GM12891 (cell line): ENCODE measurements around the gene DLG5.
A peak's percentile ranks its signal among the peaks of the same experiment; 100 is the strongest.

Experiments used
- DNase-seq: peaks from one replicate; pipeline ENCODE4 v3.0.0; 2011; ENCODE audit warnings: low spot score; ENCODE audit not compliant: insufficient read length
- FAIRE-seq: peaks from 2 replicates; lab custom pipeline; 2011; peaks lifted over from hg19 to GRCh38; lab: Jason Lieb, UNC
- PAX5 ChIP-seq: IDR thresholded peaks from 2 replicates; pipeline ENCODE4 v1.6.1; 2011; ENCODE audit warnings: low read length, moderate library complexity, mild to moderate bottlenecking; ENCODE audit not compliant: insufficient read depth, severe bottlenecking
- POLR2A ChIP-seq: IDR thresholded peaks from 2 replicates; pipeline ENCODE4 v1.6.1; 2011; ENCODE audit warnings: low read depth, low read length, control low read depth
- POLR2AphosphoS5 ChIP-seq: IDR thresholded peaks from 2 replicates; pipeline ENCODE4 v1.6.1; 2011; ENCODE audit warnings: low read depth, low read length, control low read depth
- POU2F2 ChIP-seq: IDR thresholded peaks from 2 replicates; pipeline ENCODE4 v1.6.1; 2011; ENCODE audit warnings: low read depth, mild to moderate bottlenecking, control low read depth, low read length, moderate library complexity
- SPI1 ChIP-seq: IDR thresholded peaks from 2 replicates; pipeline ENCODE4 v1.6.1; 2011; ENCODE audit warnings: low read depth, low read length, control low read depth
- TAF1 ChIP-seq: IDR thresholded peaks from 2 replicates; pipeline ENCODE4 v1.6.1; 2011; ENCODE audit warnings: low read depth, low read length, control low read depth

DLG5 gene

DNA sequence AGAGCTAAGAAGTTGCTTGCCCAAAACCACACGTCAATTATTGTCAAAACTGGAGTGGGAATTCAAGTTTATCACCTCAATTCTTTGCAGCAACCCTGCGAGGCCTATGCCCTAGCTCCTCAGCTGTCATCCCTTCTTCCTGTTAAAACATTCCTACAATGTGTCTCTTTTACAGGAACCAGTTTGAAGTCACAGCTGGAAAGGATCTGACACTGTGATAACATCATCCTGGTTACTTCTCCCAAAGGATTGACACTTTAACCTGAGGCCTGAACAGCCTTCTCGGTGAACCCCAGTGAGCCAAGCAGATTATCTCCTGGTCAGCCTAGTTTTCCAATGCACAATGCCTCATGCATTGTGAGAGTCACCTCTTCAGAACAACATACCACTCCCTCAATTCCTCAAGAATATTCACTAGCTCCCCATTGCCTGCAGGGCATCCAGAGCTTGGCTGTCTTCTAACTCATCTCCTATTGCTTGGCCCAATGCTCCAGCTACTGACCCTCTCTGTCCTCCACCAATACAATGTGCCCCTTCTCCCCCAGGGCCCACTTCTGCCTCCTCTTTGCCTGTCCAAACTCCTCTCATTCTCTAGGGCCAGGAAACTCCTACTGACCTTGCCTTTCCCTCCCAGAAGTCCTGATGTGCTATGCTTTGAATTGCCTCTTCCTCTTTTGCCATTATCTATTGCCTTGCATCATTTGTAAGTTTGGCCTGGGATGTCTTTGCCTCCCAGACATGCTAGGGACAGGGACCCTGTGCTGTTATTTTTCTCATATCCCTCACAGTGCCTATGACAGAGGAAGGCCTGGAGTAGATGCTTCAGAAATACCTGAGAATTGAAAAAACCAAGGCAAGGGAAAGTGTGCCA is 10.4 kb upstream of the DLG5 start:
- DNase-seq: no peak
- FAIRE-seq: no peak
- TF ChIP-seq TAF1: no peak
- TF ChIP-seq POLR2A: no peak
- no peak for TF ChIP-seq SPI1
- no peak for TF ChIP-seq POU2F2
- no peak for TF ChIP-seq POLR2AphosphoS5
- TF ChIP-seq PAX5: no peak

DNA sequence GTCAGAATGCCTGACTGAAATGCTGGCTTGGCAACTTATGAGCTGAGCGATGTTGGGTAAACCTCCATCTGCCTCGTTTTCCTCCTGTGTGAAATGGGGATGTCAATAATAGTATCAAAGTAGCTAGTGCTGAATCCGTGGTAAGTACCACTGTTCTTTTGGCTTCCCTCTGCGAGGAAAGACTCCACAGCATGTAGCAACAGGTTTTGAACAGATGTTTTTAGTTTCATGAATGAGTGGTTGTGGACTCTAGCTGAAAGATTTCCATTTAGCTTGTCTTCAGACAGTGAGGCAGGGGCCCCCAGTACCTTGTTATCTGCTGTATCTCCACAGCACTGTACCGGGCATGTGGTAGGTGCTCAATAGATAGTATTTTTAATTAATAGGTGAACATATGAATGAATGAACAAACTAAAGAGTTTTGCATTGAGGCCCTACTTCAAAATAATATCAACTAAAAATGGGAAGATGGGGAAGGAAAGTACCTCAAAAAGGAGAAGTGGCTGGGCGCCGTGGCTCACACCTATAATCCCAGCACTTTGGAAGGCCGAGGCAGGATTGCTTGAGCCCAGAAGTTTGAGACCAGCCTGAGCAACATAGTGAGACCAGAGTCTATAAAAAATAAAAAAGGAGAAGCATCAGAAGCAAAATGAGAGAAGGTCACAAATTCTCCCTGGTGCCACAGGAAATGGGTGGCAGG is 5.6 kb upstream of the DLG5 start:
- FAIRE-seq (no peak), DNase-seq (no peak)

DNA sequence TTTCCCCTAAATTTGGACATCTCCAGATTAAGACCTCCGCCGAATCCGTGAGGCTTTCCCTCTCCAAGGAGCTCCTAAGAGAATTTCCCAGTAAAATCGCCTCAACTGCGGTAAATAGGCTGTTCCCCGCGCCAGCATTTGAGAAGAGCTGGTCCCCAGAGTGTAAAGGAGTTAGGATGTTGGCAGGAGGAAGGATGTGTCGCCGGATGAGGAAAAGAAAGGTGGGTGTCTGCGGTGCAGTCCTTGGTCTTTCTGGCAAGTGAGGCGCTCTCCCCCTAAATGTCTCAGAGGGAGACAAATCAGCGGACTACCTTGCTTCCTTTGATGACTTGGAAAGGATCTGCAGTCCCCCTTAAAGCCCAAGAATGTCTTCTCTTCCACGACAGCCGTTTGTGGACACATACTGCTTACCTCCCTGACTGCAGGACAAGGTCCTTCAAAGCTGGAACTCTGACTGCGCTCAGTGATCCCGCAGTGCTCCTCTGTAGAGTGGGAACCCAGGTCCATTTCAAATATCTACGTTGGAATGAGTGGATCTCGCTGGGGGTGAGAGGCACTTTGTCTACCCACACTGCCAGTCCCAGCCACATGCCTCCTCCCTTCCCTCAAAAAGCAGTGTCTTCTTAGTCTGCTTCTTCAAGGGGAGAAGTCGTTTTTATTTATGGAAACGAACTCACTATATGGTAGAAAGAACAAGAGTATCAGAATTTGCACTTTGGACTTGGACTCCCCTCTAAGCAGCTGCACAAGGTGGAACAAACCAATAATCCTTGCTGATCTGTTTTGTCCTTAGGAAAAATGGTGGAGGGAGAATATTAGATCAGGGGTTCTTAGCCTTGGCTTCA is 1.1 kb upstream of the DLG5 start:
- no peak for DNase-seq
- no peak for FAIRE-seq
- TF ChIP-seq TAF1 (no peak), POU2F2 (no peak), POLR2A (no peak), SPI1 (no peak), POLR2AphosphoS5 (no peak), PAX5 (no peak)

More for the DNA sequence above, 5.6 kb upstream of the DLG5 start:
- no peak for TF ChIP-seq POU2F2
- TF ChIP-seq POLR2AphosphoS5: no peak
- TF ChIP-seq TAF1: no peak
- 0 out of 2 replicates have a peak, but pooled peaks have one; percentile 21 for TF ChIP-seq SPI1
- TF ChIP-seq PAX5: no peak
- TF ChIP-seq POLR2A: no peak

DNA sequence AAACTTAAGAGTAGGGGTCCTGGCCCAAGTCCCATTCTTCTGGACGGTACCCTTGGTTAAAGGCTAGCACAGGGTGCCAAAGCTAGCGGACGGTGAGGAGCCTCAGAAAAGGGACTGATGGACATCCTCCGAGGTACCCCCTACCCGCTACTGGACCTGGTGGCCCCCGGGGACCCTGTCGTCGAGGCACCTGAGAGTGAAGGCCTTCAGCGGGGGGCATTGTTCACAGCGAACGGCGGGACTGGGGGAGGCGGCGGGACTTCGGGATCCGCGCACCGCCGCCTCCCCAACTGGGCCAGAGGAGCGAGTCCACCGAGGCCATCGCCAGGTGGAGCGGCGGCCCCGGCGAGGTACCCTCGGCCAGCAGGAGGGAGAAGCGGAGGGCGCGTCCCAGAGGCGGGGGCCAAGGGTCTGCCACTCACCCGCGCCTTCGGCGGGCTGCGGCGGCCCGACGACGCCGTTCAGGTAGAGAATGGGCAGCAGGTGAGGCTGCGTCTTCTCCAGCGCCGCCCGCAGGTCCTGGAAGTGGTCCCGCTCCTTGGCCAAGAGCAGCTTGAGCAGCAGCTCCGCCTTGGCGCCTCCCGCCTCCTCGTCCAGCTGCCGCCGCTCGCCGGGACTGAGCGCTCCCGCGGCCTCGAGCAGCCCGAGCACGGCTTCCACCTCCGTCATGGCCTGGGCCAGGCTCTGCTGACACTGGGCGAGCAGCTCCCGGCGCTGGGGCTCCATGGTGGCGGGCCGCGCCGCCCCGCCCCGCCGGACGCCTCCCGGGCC is 575 bp downstream of the DLG5 start:
- FAIRE-seq: peak; percentile 54
- TF ChIP-seq PAX5: no peak
- no peak for TF ChIP-seq TAF1
- TF ChIP-seq POLR2A: no peak
- TF ChIP-seq POLR2AphosphoS5: no peak
- TF ChIP-seq SPI1: no peak
- no peak for TF ChIP-seq POU2F2

DNA sequence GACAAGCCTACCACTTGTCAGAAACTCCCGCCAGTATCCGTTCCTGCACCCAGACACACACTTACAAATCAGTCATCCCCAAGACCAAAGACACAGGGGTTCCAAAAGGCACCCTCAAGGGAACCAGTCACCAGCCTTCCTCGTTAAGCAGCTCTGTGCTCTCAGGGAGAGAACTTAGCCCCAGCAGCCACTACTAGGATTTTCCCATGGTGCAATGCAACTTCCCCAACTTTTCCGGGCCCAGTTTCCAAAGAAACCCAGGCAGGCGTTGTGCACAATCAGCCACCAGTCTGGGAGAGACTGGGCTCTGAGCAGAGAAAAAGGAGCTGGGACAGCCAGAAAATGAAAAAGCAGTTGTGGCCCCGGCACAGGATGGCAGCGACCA is 1.2 kb downstream of the DLG5 start:
- no peak for DNase-seq
- no peak for TF ChIP-seq TAF1
- no peak for TF ChIP-seq POLR2AphosphoS5
- TF ChIP-seq SPI1: no peak
- no peak for TF ChIP-seq PAX5
- no peak for TF ChIP-seq POU2F2
- TF ChIP-seq POLR2A: no peak
- FAIRE-seq: no peak

More for the DNA sequence above, 575 bp downstream of the DLG5 start:
- no peak for DNase-seq

DNA sequence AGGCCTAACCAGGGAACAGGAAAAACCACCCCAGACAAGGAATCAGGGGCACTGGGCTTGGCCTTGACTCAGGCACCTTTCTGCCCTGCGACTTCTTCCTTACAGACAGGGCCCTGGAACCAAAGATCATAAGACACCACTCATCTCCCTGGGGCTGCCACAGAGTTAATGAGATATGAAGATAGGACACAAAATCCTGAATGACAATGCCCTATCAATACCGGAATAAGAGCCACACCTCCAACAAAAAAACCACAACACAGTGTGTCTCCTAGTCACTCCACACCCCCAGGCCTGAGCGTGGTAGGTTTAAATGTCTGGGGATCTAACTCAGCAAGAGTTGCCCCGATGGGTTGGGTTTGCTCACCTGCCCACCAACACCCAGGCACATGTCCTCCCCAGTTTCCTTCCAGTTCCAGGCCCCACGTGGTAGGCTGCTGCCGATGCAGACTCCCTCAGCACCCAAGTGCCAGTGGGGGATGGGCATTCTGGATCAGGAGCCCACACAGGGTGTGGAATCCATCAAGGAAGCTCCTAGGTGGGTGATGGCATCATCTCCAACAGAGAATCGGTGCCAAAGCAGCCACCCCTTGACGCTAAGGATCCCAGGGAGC is 3.9 kb downstream of the DLG5 start:
- TF ChIP-seq POLR2AphosphoS5 (no peak), TAF1 (no peak)
- DNase-seq (no peak), FAIRE-seq (no peak)

DNA sequence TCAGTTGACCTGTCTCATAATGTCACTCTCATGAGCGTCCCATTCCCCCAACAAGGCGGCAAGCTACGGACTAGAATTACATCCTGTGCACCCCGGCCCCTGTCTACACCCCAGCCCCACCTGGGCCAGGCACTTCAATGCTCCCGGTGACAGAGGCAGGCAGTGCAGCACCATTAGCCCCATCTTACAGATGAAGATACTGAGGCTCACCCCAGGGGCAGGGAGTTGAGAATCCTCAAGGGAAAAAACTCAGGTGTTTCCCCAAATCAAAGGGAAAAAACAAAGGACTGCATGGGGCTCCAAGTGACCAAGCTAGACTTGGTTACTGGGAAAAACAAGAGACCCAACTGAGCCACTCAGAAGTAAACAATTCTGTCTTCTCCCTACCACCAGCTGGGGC is 4.5 kb downstream of the DLG5 start:
- DNase-seq: no peak
- no peak for FAIRE-seq
- TF ChIP-seq POLR2A (no peak), POU2F2 (no peak), PAX5 (no peak), TAF1 (no peak), POLR2AphosphoS5 (no peak), SPI1 (no peak)

DNA sequence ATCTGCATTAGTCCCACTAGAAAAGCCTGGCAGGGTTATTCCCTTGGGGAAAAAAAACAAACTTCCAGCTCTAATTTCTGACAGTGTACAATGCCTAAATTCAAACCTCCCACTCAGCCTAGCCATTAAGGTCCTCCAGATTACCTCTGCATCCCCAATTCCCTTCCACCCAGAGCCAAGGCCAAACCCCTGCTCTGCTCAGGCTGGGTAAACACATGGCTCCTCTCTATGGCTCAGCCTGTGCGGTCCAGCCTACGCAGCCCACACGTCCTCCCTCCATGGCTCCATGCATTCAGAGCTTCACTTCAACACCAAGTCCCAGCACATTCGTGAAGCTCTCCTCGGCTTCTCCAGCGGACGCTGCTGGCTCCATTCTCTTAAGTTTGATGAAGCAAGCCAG is 5.2 kb downstream of the DLG5 start:
- TF ChIP-seq POLR2A (no peak), TAF1 (no peak), POU2F2 (no peak), SPI1 (no peak)
- no peak for FAIRE-seq
- no peak for DNase-seq

DNA sequence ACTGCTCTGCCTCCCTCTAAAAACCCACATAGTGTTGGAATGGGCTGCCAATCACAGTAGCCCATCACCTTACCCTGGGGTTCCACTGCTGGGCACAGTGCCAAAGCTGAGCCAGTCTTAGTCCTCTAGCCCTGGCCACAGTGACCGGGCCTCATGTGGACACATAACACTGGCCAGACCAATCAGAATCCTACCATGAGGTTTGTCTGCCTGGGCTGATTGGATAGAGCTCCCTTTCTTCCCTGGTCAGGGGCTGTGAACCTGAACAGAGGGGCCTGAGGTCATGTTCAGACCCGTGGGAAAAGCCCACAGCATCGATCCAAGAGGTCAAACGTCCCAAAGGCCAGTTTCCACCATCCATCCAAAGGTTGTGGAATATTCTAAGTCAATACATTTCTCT is 6.1 kb downstream of the DLG5 start:
- TF ChIP-seq POU2F2 (no peak), SPI1 (no peak), POLR2AphosphoS5 (no peak), PAX5 (no peak), TAF1 (no peak), POLR2A (no peak)
- DNase-seq: no peak
- FAIRE-seq: no peak
